ENCODE results near the gene PKP4.

PKP4 gene

DNA sequence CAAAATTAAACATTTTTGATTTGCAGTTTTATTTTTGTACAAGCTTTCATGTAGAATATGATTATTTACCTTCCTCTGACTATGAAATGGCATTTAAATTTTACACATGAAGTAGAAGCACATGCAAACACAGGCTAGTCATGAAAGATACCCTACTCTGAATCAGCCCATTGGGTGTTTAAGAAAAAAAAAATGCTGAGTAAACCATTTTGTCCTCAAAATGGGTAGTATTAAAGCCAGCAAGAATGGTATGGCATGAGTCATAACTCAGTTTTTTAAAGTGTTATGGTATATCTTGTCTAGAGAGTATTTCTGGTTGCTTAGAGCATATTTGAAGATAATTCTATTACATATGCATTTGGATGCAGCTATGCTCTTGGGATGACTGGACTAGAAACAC is 55.0 kb downstream of the PKP4 start:
- POLR2A ChIA-PET, result no interaction called here
- no peak for DNase-seq (ENCODE audit: extremely low spot score)
- CTCF ChIA-PET, result no interaction called here
- TF ChIP-seq ELF4 (IDR thresholded peaks at IDR 0.05), result no peak
- TF ChIP-seq SP1 (IDR thresholded peaks at IDR 0.05), result no peak
- TF ChIP-seq HDGF (IDR thresholded peaks at IDR 0.05; ENCODE audit: borderline replicate concordance), result no peak
- no peak for TF ChIP-seq ZNF384 (IDR thresholded peaks at IDR 0.05)
- TF ChIP-seq FOXK2 (IDR thresholded peaks at IDR 0.05), result no peak
- TF ChIP-seq L3MBTL2 (conservative IDR thresholded peaks at IDR 0.05), result no peak
- TF ChIP-seq TARDBP (IDR thresholded peaks at IDR 0.05), result no peak
- TF ChIP-seq FOXA1 (IDR thresholded peaks at IDR 0.05), result no peak
- TF ChIP-seq NFRKB (IDR thresholded peaks at IDR 0.05), result no peak
- TF ChIP-seq ARNT (IDR thresholded peaks at IDR 0.05), result no peak
- TF ChIP-seq, protein P1, sequence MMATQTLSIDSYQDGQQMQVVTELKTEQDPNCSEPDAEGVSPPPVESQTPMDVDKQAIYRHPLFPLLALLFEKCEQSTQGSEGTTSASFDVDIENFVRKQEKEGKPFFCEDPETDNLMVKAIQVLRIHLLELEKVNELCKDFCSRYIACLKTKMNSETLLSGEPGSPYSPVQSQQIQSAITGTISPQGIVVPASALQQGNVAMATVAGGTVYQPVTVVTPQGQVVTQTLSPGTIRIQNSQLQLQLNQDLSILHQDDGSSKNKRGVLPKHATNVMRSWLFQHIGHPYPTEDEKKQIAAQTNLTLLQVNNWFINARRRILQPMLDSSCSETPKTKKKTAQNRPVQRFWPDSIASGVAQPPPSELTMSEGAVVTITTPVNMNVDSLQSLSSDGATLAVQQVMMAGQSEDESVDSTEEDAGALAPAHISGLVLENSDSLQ (IDR thresholded peaks at IDR 0.05), result no peak
- no peak for TF ChIP-seq BHLHE40 (IDR thresholded peaks at IDR 0.05; ENCODE audit: borderline replicate concordance)
- TF ChIP-seq CTBP1 (IDR thresholded peaks at IDR 0.05; ENCODE audit: borderline replicate concordance), result no peak
- TF ChIP-seq FOXM1 (IDR thresholded peaks at IDR 0.05; ENCODE audit: borderline replicate concordance), result no peak
- no peak for TF ChIP-seq LEF1 (IDR thresholded peaks at IDR 0.05; ENCODE audit: borderline replicate concordance)
- TF ChIP-seq SUZ12 (IDR thresholded peaks at IDR 0.05), result no peak

DNA sequence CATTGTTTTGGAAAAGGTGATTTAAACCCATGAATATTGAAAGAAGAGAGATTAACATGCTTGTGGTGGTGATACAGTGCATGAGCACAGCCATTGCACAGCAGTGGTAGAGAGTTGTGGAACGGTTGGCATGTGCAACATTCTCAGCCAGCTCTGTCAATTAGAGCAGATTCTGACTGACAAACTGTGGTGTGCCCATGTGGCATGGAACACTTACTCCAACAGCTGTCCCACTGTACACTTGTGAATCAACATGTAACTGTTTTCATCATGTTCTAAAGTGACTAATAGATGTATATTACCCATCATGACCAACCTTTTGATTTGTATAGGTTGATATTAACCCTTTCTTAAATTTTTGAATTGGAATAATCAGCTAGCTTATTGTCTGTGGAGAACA is 55.6 kb downstream of the PKP4 start:
- POLR2A ChIA-PET, result no interaction called here

DNA sequence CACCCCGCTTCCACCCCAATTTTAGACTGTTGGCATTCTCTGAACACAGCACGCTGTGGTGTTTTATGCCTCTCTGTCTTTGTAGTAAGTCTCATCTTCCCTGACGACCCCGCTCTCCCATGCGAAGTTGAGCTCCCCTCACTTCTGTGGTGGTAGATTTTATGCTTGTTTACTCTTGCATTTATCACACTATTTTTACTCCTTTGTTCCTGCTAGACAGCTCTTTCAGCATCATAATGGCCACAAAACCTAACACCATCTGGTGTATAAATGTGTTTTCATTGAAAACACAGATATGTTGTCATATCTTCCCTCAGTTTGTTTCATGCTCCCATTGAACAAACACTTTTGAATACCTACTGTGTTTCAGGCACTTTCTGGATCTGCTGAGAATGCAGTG is 57.1 kb downstream of the PKP4 start:
- CTCF ChIA-PET, result no interaction called here
- POLR2A ChIA-PET, result no interaction called here
- TF ChIP-seq ARNT (IDR thresholded peaks at IDR 0.05), result no peak
- no peak for DNase-seq (ENCODE audit: extremely low spot score)

More for the DNA sequence above, 55.6 kb downstream of the PKP4 start:
- TF ChIP-seq HDGF (IDR thresholded peaks at IDR 0.05; ENCODE audit: borderline replicate concordance) (no peak), FOXA1 (IDR thresholded peaks at IDR 0.05) (no peak), NFRKB (IDR thresholded peaks at IDR 0.05) (no peak), CTBP1 (IDR thresholded peaks at IDR 0.05; ENCODE audit: borderline replicate concordance) (no peak), BHLHE40 (IDR thresholded peaks at IDR 0.05; ENCODE audit: borderline replicate concordance) (no peak), TARDBP (IDR thresholded peaks at IDR 0.05) (no peak), ZNF384 (IDR thresholded peaks at IDR 0.05) (no peak), SUZ12 (IDR thresholded peaks at IDR 0.05) (no peak), LEF1 (IDR thresholded peaks at IDR 0.05; ENCODE audit: borderline replicate concordance) (no peak), FOXK2 (IDR thresholded peaks at IDR 0.05) (no peak), ELF4 (IDR thresholded peaks at IDR 0.05) (no peak), ARNT (IDR thresholded peaks at IDR 0.05) (no peak), SP1 (IDR thresholded peaks at IDR 0.05) (no peak), FOXM1 (IDR thresholded peaks at IDR 0.05; ENCODE audit: borderline replicate concordance) (no peak)
- TF ChIP-seq, protein P1 (IDR thresholded peaks at IDR 0.05), result no peak
- CTCF ChIA-PET, result interaction anchor here (0.6 kb wide), 1 partner anchor 126 kb away, joined by 3 read pairs; no protein-coding TSS in a partner anchor
- DNase-seq (ENCODE audit: extremely low spot score), result no peak

DNA sequence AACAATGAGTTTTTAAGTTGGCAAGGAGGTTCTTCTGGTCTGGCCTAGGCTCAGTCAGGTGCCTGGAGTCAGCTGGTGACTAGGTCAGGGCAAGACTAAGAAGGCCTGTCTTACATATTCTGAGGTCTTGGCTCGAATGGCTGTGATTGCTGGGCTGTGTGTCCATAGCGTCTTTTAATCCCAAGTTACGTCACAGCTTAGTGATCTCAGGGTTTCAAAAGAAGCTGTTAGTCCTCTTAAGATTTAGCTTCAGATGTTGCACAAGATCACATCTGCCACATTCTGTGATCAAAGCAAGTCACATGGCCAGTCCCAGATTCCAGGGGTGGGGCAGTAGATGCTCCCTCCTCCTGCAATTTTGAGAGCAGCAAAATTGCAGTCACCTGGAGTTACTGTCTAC is 61.3 kb downstream of the PKP4 start:
- no peak for TF ChIP-seq FOXA1 (IDR thresholded peaks at IDR 0.05)
- no peak for TF ChIP-seq ELF4 (IDR thresholded peaks at IDR 0.05)
- no peak for TF ChIP-seq FOXK2 (IDR thresholded peaks at IDR 0.05)
- no peak for TF ChIP-seq FOXM1 (IDR thresholded peaks at IDR 0.05; ENCODE audit: borderline replicate concordance)
- TF ChIP-seq TARDBP (IDR thresholded peaks at IDR 0.05), result no peak
- no peak for TF ChIP-seq HDGF (IDR thresholded peaks at IDR 0.05; ENCODE audit: borderline replicate concordance)
- TF ChIP-seq ZNF384 (IDR thresholded peaks at IDR 0.05), result no peak
- TF ChIP-seq ARNT (IDR thresholded peaks at IDR 0.05), result no peak
- TF ChIP-seq, protein P1 (IDR thresholded peaks at IDR 0.05), result no peak
- no peak for TF ChIP-seq SP1 (IDR thresholded peaks at IDR 0.05)
- no peak for TF ChIP-seq L3MBTL2 (conservative IDR thresholded peaks at IDR 0.05)
- no peak for TF ChIP-seq LEF1 (IDR thresholded peaks at IDR 0.05; ENCODE audit: borderline replicate concordance)
- CTCF ChIA-PET, result no interaction called here
- DNase-seq (ENCODE audit: extremely low spot score), result no peak
- POLR2A ChIA-PET, result no interaction called here

DNA sequence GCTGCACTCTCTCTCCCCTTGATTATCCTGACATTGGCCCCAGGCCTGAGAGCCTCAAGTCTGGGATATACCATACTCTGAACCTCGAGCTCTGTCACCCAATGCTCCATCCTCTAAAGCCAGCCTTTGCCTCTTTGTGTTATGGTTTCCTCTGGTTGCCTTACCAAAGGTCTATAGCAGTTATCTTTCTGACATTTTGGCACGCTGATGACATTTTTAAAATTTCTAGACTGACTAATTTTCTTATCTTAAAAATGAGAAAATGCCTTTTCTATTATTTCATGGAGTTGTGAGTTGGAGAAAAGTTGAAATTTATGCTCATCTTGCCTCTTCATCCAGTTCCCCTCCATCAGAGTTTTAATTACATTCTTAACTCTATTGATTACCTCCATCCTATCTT is 62.7 kb downstream of the PKP4 start:
- TF ChIP-seq HDGF (IDR thresholded peaks at IDR 0.05; ENCODE audit: borderline replicate concordance) (no peak), CTBP1 (IDR thresholded peaks at IDR 0.05; ENCODE audit: borderline replicate concordance) (no peak)
- ChIA-PET CTCF (no interaction called here), POLR2A (no interaction called here)
- no peak for DNase-seq (ENCODE audit: extremely low spot score)

DNA sequence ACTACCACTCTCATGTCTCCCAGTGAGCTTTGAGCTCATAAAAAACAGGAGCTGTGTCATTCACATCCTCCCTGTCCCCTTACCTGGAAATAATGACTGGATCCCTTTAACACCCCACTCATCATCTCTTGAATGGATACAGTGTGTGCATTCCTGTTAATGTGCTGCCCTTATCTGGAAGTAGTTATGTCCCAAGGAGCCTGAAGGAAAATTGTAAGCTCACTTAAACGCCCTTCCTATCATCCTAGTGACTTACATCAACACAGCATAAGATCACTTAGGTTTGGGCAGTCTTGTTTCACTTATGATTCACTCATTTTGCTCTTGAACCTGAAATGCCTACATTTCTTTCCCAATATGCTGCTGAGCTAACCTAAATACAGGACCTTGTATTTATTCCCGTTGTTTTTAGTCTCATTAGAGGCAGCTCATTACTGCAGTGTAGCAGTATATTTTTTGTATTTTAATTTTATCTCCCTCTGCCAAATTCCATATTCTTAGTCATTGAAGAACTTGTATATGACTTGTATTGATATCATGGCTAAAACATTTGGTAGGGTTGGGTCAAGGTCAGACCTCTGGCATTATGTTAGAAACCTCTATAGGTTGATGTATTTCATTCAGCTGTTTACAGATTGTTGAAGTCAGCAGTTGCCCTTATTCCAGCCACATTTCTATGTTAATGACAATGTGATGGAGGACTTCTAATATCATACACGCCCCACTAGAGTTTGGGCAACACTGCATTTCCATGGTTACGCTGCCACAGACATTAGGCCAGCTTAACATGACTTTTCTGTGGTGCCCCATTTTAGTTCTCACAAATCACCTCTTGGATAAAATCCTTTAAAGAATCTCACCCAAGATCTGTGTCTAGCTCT is 72.9 kb downstream of the PKP4 start:
- ChIA-PET POLR2A (interaction anchor here (1.5 kb wide), 1 partner anchor 10 kb away, joined by 5 read pairs; no protein-coding TSS in a partner anchor), CTCF (interaction anchor here (0.8 to 1.3 kb wide), 2 partner anchors 25 to 74 kb away, joined by 3 read pairs; no protein-coding TSS in a partner anchor)
- DNase-seq (ENCODE audit: extremely low spot score), result no peak
- TF ChIP-seq FOXA1 (IDR thresholded peaks at IDR 0.05) (no peak), ARNT (IDR thresholded peaks at IDR 0.05) (no peak), CTBP1 (IDR thresholded peaks at IDR 0.05; ENCODE audit: borderline replicate concordance) (no peak), L3MBTL2 (conservative IDR thresholded peaks at IDR 0.05) (no peak), SUZ12 (IDR thresholded peaks at IDR 0.05) (no peak), HDGF (IDR thresholded peaks at IDR 0.05; ENCODE audit: borderline replicate concordance) (no peak), FOXM1 (IDR thresholded peaks at IDR 0.05; ENCODE audit: borderline replicate concordance) (no peak), SP1 (IDR thresholded peaks at IDR 0.05) (no peak), BHLHE40 (IDR thresholded peaks at IDR 0.05; ENCODE audit: borderline replicate concordance) (no peak)
- TF ChIP-seq, protein P1 (IDR thresholded peaks at IDR 0.05), result no peak
